Measurements from ENCODE around the gene SCT. TPM values are rescaled to one million over a fixed set of nuclear protein-coding genes. Genes with fewer than 3 reads are reported as not detected.

Gene SCT
- total RNA-seq (not detected in 2 replicates), polyA plus RNA-seq (not detected in 2 replicates), polyA minus RNA-seq (not detected in 2 replicates), Bru-seq, nascent RNA (not detected), BruChase-seq, experiment 1, labeled RNA remaining after a 6-hour chase (not detected), BruChase-seq, experiment 2, labeled RNA remaining after a 2-hour chase (not detected)
- polyA plus RNA-seq (2011; cell fraction: cytosol; rRNA removed): not detected in 2 replicates
- polyA plus RNA-seq (2011; cell fraction: nucleus; rRNA removed): not detected in 2 replicates
- not detected in 2 replicates for polyA plus RNA-seq (2012)
- not detected for polyA minus RNA-seq (2011; cell fraction: cytosol; rRNA and poly(A)+ RNA removed)
- polyA minus RNA-seq (2011; cell fraction: nucleus; rRNA and poly(A)+ RNA removed): not detected in 2 replicates
- long read RNA-seq: 0 reads

- POLR2A ChIA-PET: no interaction called here
- no peak within 1 kb of the TSS for H3K4me2 ChIP-seq (ENCODE audit: insufficient read depth, low read length)
- H3K79me2 ChIP-seq (ENCODE audit: control insufficient read depth, insufficient read depth, low read length): no peaks in the 10 kb centered on the region
These were observed at the start of gene SCT for GRCh38 chr11:626475-627307. TSS of gene SCT (minus strand) at chr11:627181. CDS start at chr11:627143, 38 bp downstream.

More at GRCh38 chr11:626475-627307, at the start of gene SCT:
- no peak within 1 kb of the TSS for H3K4me3 ChIP-seq (replicated peaks in 1 of 3; ENCODE audit: insufficient read depth in 1 of 3, low read depth in 1 of 3, low read length in 3 of 3)
- no TSS peak for BruUV-seq (replicated peaks)
- DNase-seq (ENCODE audit: low read depth, low spot score): no peak
- no peaks in the 10 kb centered on the region for H3K36me3 ChIP-seq (ENCODE audit: control insufficient read depth in 2 of 2, extremely low read depth in 1 of 2, insufficient read depth in 2 of 2, low read length in 2 of 2)
- H4K20me1 ChIP-seq (replicated peaks; ENCODE audit: control insufficient read depth, extremely low read depth, insufficient read depth, low read length): no peaks in the 10 kb centered on the region
- no peak within 1 kb of the TSS for H3K9ac ChIP-seq (replicated peaks; ENCODE audit: extremely low read depth, insufficient read depth, low read length)
- CTCF ChIA-PET: no interaction called here
- dilution Hi-C loops (cut with MboI; ENCODE audit: extremely low pct_ligation_motif_present, low sequenced_read_pairs) (no loop called here), intact Hi-C loops (cut with micrococcal nuclease) (no loop called here)
- no peak for TF ChIP-seq POLR2A (IDR thresholded peaks at IDR 0.05; ENCODE audit: low read depth, low read length)
- TF ChIP-seq EZH2 (IDR thresholded peaks at IDR 0.05; ENCODE audit: borderline replicate concordance, low read depth, low read length, severe bottlenecking): no peak
- TF ChIP-seq MAX (IDR thresholded peaks at IDR 0.05; ENCODE audit: insufficient read depth, insufficient read length): no peak
- no peak for TF ChIP-seq FOS (IDR thresholded peaks at IDR 0.05; ENCODE audit: borderline replicate concordance, insufficient read depth, low read length)
- TF ChIP-seq CTCF (IDR thresholded peaks at IDR 0.05; ENCODE audit: extremely low read depth in 1 of 2, insufficient read depth in 1 of 2, low read depth in 1 of 2, low read length in 2 of 2): no peak
- TF ChIP-seq GATA2 (IDR thresholded peaks at IDR 0.05; ENCODE audit: insufficient read depth, insufficient read length, low read depth, low read length): no peak
- no peak for TF ChIP-seq MYC (IDR thresholded peaks at IDR 0.05; ENCODE audit: low read depth, low read length)
- TF ChIP-seq POLR2AphosphoS5 (IDR thresholded peaks at IDR 0.05; ENCODE audit: insufficient read depth, low read depth, low read length): no peak
- no peak for TF ChIP-seq JUN (IDR thresholded peaks at IDR 0.05; ENCODE audit: borderline replicate concordance, insufficient read depth, insufficient read length, low read depth)
- H3K4me1 ChIP-seq (ENCODE audit: control insufficient read depth, extremely low read depth, insufficient read depth, low read length): no peaks in the 10 kb centered on the region
- H3K9me1 ChIP-seq (replicated peaks; ENCODE audit: control insufficient read depth, extremely low read depth, insufficient read depth, low read length): no peaks in the 10 kb centered on the region
- no peak within 1 kb of the TSS for H2AFZ ChIP-seq (ENCODE audit: low read depth, low read length)
- no peak within 1 kb of the TSS for H3K27ac ChIP-seq (ENCODE audit: insufficient read depth, low read depth, low read length)
- no peaks in the 10 kb centered on the region for H3K9me3 ChIP-seq (replicated peaks; ENCODE audit: control insufficient read depth, insufficient read depth, low read length)
- H3K27me3 ChIP-seq (ENCODE audit: control insufficient read depth in 2 of 2, insufficient read depth in 2 of 2, low read length in 2 of 2): peaks cover 4 to 14% of the 10 kb centered on the region in 2 experiments
- no peak for FAIRE-seq

Data from endothelial cell of umbilical vein (primary cell).